ENCODE data around the gene INF2. TPM values are rescaled to one million over a fixed set of nuclear protein-coding genes. Genes with fewer than 3 reads are reported as not detected.

Gene INF2
- total RNA-seq, 1 experiment from 2014 or later: 70.9 TPM

DNA sequence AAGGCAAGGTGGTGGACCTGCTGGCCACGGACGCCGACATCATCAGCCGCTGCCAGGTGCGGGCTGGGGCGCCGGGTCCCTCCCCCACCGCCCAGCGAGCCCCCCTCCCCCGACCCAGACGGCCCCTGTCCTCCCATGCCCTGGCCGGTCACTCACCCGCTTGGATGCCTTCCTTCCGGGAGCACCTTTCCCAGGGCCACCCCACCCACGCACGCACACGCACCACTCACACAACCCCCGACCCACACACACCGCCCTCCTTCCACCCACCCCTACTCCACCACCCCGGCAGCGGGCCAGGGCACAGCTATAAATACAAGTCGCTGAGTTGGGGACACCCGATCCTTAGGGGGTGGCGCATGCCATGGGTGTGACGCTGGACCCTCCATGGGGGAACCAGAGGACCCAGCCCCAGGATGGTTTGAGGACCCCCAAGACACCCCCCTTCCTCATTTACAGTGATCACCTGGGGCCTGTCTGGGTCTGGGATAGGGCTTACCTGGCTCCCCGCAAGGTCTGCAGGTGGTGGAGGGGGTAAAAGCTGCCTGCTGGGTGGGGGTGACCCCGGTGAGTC lies 35.1 kb downstream of the INF2 start:
- H3K27me3 ChIP-seq (replicated peaks; ENCODE audit: insufficient read depth, low read depth, low read length, poor library complexity): no peaks in the 10 kb centered on the region
- H3K36me3 ChIP-seq (ENCODE audit: insufficient read depth, low read length, poor library complexity, severe bottlenecking): no peaks in the 10 kb centered on the region
- no peak overlapping the region for H3K27ac ChIP-seq (ENCODE audit: low read depth, low read length, poor library complexity, severe bottlenecking)
- DNase-seq (ENCODE audit: low spot score): no peak
- CTCF ChIA-PET: no interaction called here
- intact Hi-C loops (cut with micrococcal nuclease; ENCODE audit: unreplicated experiment): no loop called here
- POLR2A ChIA-PET (ENCODE audit: low non-redundant PET): interaction anchor here (0.6 kb wide), 1 partner anchor 102 kb away, joined by 3 read pairs; no protein-coding TSS in a partner anchor
- peaks cover 9% of the 10 kb centered on the region for H3K4me1 ChIP-seq (ENCODE audit: insufficient read depth, low read length, poor library complexity, severe bottlenecking)
- TF ChIP-seq, protein P1, sequence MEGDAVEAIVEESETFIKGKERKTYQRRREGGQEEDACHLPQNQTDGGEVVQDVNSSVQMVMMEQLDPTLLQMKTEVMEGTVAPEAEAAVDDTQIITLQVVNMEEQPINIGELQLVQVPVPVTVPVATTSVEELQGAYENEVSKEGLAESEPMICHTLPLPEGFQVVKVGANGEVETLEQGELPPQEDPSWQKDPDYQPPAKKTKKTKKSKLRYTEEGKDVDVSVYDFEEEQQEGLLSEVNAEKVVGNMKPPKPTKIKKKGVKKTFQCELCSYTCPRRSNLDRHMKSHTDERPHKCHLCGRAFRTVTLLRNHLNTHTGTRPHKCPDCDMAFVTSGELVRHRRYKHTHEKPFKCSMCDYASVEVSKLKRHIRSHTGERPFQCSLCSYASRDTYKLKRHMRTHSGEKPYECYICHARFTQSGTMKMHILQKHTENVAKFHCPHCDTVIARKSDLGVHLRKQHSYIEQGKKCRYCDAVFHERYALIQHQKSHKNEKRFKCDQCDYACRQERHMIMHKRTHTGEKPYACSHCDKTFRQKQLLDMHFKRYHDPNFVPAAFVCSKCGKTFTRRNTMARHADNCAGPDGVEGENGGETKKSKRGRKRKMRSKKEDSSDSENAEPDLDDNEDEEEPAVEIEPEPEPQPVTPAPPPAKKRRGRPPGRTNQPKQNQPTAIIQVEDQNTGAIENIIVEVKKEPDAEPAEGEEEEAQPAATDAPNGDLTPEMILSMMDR (conservative IDR thresholded peaks at IDR 0.05; ENCODE audit: low read depth, low read length): no peak
- TF ChIP-seq EZH2 (IDR thresholded peaks at IDR 0.05; ENCODE audit: borderline replicate concordance, low read depth, low read length, poor library complexity, severe bottlenecking): no peak
- H3K9me3 ChIP-seq (ENCODE audit: low read depth, low read length, poor library complexity, severe bottlenecking): no peaks in the 10 kb centered on the region
- BruUV-seq (replicated peaks): no TSS peak
- H3K4me3 ChIP-seq (ENCODE audit: low read depth, low read length, poor library complexity, severe bottlenecking): peak overlapping the region; percentile 40

DNA sequence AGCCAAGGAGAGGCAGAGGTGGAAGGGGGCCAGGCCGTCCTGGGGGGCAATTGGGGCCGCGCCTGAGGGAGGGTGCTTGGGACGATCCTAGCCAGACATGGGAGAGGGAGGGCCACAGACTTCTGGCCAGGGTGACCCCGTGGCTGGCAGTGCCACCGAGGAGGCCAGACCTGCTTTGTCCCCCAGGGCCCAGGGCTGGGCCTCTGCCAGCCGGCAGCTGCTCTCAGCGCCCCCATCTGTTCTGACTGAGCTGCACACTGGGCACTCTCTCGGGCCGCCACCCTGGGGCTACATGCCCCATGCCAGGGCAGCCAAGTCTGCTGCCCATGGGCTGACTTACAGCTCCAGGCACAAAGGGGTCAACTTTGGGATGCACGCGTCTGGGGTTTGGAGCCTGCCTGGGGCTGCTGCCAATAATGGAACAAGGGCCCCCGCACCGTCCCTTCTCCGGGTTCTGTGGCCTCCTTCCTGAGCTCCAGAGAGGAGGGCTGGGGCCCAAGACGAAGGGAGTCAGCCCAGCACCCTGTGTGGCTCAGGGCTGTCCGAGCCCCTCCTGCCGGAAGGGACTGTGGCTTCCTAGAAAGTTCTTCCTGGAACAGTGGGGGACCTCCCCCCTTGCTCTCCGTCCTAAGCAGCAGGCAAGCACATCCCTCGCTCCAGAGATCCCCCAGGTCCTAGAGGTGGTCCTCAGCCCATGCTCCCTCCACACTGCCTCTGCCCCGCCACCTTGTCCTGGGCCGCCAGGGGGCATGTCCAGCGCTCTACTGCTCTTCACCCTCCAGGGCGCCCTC lies 35.8 kb downstream of the INF2 start:
- Histone ChIP-seq H3K4me3 (ENCODE audit: low read depth, low read length, poor library complexity, severe bottlenecking) (peak overlapping the region; percentile 40), H3K27ac (ENCODE audit: low read depth, low read length, poor library complexity, severe bottlenecking) (no peak overlapping the region), H3K36me3 (ENCODE audit: insufficient read depth, low read length, poor library complexity, severe bottlenecking) (no peaks in the 10 kb centered on the region), H3K9me3 (ENCODE audit: low read depth, low read length, poor library complexity, severe bottlenecking) (no peaks in the 10 kb centered on the region), H3K4me1 (ENCODE audit: insufficient read depth, low read length, poor library complexity, severe bottlenecking) (peaks cover 9% of the 10 kb centered on the region), H3K27me3 (replicated peaks; ENCODE audit: insufficient read depth, low read depth, low read length, poor library complexity) (no peaks in the 10 kb centered on the region)
- intact Hi-C loops (cut with micrococcal nuclease; ENCODE audit: unreplicated experiment): no loop called here
- POLR2A ChIA-PET (ENCODE audit: low non-redundant PET): no interaction called here
- CTCF ChIA-PET: interaction anchor here (0.6 kb wide), 1 partner anchor 628 kb away, joined by 4 read pairs; no protein-coding TSS in a partner anchor
- TF ChIP-seq, protein P1 (conservative IDR thresholded peaks at IDR 0.05; ENCODE audit: low read depth, low read length): no peak; the same call in 1 of the 2 replicates
- no peak for TF ChIP-seq EZH2 (IDR thresholded peaks at IDR 0.05; ENCODE audit: borderline replicate concordance, low read depth, low read length, poor library complexity, severe bottlenecking)
- DNase-seq (ENCODE audit: low spot score): peak; percentile 33
- no TSS peak for BruUV-seq (replicated peaks)

DNA sequence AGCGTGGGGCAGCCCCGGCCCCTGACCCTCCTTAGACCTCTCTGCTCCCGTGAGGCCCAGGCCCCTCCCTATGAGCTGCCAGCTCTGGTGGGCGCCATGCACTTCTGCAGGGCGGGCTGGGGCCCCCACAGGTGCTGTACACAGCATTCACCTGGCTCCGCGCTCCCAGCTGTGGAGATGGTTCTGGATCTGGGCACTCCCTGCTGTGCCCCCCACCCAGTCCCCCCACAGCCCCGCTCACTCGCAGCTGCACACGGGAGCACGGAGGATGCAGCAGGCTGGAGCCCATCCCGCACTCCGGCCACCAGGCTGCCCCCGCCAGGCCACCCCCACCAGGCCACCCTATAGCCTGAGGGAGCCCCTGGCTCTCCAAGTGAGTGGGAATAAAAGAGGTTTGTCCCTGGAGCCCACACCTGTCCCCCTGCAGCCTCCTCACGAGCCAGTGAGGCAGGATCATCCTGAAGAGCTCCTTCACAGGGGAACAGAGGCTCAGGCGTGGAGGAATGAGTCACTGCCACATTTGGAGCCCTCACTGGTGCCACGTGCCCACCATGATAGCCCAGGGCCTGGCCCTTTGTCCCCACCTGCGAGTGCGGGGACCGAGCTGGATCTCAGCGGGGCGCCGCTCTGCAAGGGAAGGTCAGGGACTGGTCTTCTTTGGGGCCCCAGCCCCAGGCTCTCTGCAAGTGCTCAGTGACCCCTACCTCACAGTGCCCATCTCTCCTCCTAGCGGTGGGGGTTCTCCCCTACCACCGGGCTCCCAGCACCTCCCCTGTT lies 36.5 kb downstream of the INF2 start:
- intact Hi-C loops (cut with micrococcal nuclease; ENCODE audit: unreplicated experiment): no loop called here
- peaks cover 9% of the 10 kb centered on the region for H3K4me1 ChIP-seq (ENCODE audit: insufficient read depth, low read length, poor library complexity, severe bottlenecking)
- DNase-seq (ENCODE audit: low spot score): no peak
- H3K27me3 ChIP-seq (replicated peaks; ENCODE audit: insufficient read depth, low read depth, low read length, poor library complexity): no peaks in the 10 kb centered on the region
- CTCF ChIA-PET: interaction anchor here (0.6 kb wide), 1 partner anchor 629 kb away, joined by 4 read pairs; no protein-coding TSS in a partner anchor
- no peaks in the 10 kb centered on the region for H3K36me3 ChIP-seq (ENCODE audit: insufficient read depth, low read length, poor library complexity, severe bottlenecking)
- BruUV-seq (replicated peaks): no TSS peak
- POLR2A ChIA-PET (ENCODE audit: low non-redundant PET): interaction anchor here (0.6 kb wide), 1 partner anchor 48 kb away, joined by 3 read pairs; no protein-coding TSS in a partner anchor
- no peak overlapping the region for H3K4me3 ChIP-seq (ENCODE audit: low read depth, low read length, poor library complexity, severe bottlenecking)
- TF ChIP-seq, protein P1 (conservative IDR thresholded peaks at IDR 0.05; ENCODE audit: low read depth, low read length): no peak
- no peak for TF ChIP-seq EZH2 (IDR thresholded peaks at IDR 0.05; ENCODE audit: borderline replicate concordance, low read depth, low read length, poor library complexity, severe bottlenecking)
- H3K9me3 ChIP-seq (ENCODE audit: low read depth, low read length, poor library complexity, severe bottlenecking): no peaks in the 10 kb centered on the region
- no peak overlapping the region for H3K27ac ChIP-seq (ENCODE audit: low read depth, low read length, poor library complexity, severe bottlenecking)
